ENCODE data around the gene LITAF.
"Not testable (repeated sequence)": the region's sequence is repeated elsewhere in the genome, so short reads cannot be mapped to it uniquely, and the experiment has no call there.

Gene LITAF

GRCh38 chr16:11571549-11571948 is 15.2 kb downstream of the LITAF start:
- DNase-seq = no peak

DNA sequence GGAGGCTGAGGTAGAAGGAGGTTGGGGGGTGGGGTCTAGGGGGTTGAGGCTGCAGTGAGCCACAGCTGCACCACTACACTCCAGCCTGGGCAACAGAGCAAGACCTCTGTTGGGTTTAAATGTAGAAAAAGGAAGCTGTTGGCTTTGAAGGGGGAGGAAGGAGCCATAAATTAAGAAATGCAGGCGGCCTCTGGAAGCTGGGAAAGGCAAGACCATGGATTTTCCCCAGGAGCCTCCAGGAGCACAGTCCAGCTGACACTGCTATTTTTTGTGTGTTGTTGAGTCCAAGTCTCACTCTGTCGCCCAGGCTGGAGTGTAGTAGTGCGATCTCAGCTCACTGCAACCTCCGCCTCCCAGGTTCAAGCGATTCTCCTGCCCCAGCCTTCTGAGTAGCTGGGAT is 15.9 kb downstream of the LITAF start:
- DNase-seq = no peak

- DNase-seq = no peak
Measured at GRCh38 chr16:11570258-11570657, 16.5 kb downstream of the LITAF start.

DNA sequence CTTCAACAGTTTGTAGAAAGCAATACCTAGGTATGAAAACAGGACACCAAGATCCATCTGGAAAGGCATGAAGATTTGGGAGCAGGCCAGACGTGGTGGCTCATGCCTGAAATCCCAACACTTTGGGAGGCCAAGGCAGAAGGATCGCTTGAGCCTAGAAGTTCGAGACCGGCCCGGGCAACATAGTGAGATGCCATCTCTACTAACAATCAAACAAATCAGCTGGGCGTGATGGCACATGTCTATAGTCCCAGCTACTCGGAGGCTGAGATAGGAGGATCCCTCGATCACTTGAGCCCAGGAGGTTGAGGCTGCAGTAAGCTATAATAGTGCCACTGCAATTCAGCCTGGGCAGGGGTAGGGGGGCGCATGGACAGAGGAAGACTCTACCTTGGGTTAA is 20.3 kb downstream of the LITAF start:
- DNase-seq = no peak

- no peak for DNase-seq
Measured at GRCh38 chr16:11565665-11566064, 21.1 kb downstream of the LITAF start.

DNA sequence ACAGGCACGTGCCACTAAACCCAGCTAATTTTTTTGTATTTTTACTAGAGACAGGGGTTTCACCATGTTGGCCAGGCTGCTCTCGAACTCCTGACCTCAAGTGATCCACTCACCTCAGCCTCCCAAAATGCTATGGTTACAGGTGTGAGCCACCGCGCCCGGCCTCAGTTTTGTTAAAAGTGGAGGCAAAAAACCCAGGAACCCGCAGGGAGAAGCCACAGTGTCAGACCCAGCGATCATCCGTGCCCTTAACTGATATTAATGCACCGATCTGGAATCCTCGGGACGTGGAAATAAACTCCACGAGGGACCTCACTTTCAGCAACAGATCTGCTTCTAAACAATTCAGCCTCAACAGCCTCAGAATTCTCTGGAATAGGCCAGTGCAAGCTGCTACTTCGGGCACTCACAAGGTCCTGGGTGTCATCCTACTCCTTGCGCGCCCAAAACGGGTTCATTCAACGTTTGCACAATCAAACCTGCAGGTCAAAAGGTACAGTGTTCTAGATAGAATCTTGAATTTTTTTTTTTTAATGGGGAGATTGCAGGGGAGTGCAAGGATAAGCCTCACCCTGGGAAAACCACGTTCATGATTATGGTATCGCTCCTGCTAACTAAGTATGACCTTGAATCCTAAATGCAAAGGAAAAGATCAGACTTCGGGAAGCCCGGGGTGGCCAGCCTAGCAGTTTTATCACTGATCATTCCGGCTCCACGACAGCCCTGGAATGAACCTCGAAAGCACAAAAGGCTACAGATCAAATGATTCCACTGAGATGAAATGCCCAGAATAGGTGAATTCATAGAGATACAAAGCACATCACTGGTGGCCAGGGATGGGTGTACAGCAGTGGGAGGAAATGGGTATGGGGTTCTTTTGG is 22.4 kb downstream of the LITAF start:
- no peak for DNase-seq

- no peak for DNase-seq
Measured at GRCh38 chr16:11563493-11564040, 23.2 kb downstream of the LITAF start.

- DNase-seq = no peak
Measured at GRCh38 chr16:11562941-11563340, 23.8 kb downstream of the LITAF start.

DNA sequence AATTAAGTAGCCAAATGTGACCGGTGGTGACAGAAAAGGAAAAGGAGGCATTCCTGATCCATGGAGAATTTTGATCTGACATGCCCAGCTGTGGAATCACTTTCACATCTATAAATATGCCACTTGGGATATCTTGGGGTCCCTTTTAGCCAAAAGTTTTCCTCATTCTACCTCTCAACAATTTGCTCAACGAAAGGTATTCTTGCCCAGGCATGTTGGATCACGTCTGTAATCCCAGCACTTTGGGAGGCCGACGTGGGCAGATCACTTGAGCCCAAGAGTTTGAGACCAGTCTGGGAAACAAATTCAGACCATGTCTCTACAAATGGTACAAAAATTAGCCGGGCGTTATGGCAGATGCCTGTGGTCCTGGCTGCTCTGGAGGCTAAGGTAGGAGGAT is 24.3 kb downstream of the LITAF start:
- DNase-seq = no peak

- DNase-seq = no peak
Measured at GRCh38 chr16:11561856-11562255, 24.9 kb downstream of the LITAF start.

DNA sequence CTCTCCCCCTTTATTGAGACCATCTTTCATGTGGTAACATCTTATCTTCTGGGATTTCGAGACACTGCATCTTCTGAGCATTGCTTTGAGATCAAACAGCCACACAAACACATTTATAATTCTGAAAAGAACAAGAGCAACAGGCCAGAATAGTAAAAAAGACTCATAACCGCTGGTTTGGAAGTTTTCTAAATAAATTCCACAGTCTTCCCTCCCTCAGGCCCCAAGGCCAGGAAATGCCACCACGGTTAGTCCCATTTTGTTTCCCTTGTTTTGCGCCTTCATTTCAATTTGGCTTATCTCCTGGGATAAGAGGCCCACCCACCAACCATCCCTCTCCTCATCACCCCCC is 25.3 kb downstream of the LITAF start:
- DNase-seq = no peak

DNA sequence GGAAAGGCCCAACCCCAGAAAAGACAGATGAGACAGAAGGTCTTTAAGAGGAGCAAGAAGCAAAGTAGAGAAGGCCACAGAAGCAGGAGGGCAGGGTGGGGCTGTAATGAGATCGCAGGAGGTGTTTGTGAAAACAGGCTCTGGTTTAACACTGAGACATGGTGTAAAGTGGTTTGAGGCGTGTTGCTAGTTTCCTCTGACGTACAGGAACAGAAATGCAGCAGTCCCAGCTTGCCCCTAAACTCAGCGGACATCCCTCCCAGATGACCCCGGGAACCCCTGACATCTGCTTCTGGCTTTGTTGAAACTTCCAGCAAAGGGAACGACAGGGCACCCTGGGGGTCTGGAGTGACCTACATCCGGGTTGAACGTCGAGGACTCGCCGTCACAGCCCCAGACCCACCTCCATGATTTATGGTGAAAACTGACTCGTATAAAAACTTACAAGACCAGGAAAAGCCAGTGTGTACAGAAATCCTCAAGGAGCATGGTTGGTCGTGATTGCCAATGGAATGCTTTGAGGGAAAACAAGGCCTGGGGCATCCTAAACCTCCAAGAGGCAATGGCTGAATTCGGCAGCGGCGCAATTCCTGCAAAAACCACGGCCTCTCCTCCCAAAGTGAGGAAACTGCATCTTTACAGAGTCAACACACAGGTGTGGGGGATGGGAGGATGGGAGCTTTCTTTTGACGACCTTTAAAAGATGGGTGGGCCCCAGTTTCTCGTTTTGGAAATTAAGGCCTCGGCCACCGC is 25.8 kb downstream of the LITAF start:
- peak; percentile 36 to 40 for DNase-seq

- DNase-seq = not testable (repeated sequence)
Measured at GRCh38 chr16:11558308-11558823, 28.4 kb downstream of the LITAF start.

GRCh38 chr16:11557801-11558200 is 28.9 kb downstream of the LITAF start:
- no peak for DNase-seq

GRCh38 chr16:11556945-11557720 is 29.6 kb downstream of the LITAF start:
- DNase-seq = no peak

- no peak for DNase-seq
Measured at GRCh38 chr16:11556214-11556819, 30.4 kb downstream of the LITAF start.

DNA sequence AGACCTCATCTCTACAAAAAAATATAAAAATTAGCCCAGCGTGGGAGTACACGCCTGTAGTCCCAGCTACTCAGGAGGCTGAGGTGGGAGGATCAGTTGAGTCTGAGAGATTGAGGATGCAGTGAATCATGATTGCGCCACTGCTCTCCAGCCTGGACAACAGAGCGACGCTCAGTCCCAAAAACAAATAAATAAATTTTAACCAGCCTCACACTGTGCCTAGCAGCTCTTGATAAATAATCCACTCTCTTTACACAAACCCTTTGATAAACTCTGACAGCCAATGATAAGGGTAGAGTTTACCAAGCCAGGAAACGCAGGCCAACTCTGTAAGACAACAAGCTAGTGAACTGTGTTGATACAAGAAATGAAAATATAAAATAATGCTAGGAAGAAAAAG is 32.7 kb downstream of the LITAF start:
- DNase-seq = no peak

DNA sequence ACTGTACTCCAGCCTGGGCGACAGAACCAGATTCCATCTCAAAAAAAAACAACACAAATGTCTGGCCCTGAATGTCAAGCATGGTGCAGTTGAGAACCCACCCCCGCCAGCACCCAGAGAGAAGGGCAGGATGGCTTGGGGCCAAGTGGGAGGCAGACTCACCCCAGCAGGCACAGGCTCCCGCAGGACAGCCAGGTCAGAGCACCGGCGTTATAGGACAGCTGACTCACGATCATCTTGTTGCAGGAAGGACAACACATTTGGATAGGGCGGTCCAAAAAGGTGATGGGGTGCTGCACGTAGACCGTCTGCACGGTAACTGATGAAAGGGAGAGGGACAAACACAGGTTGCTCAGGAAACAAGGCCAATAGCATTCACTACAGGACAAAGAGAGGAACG is 33.3 kb downstream of the LITAF start:
- no peak for DNase-seq

DNA sequence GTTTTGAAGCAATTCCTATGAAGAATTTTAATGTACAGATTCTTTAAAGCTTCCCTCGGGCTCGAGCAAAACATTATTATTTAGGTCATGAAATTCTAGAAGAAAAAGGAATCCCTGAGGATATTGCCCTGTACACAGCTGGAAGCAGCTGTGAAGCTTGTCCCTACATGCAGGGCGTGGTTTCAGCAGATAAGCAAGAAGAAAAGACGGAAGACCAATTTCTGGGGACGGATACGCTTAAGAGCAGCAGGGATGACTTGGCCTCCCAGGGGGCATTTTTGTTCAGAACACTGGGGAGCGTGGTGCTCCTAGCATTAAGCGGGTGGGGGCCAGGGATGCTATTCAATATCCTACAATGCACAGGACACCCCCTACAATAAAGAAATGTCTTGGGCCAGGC is 34.3 kb downstream of the LITAF start:
- no peak for DNase-seq

- DNase-seq = no peak
Measured at GRCh38 chr16:11551842-11552241, 34.9 kb downstream of the LITAF start.

DNA sequence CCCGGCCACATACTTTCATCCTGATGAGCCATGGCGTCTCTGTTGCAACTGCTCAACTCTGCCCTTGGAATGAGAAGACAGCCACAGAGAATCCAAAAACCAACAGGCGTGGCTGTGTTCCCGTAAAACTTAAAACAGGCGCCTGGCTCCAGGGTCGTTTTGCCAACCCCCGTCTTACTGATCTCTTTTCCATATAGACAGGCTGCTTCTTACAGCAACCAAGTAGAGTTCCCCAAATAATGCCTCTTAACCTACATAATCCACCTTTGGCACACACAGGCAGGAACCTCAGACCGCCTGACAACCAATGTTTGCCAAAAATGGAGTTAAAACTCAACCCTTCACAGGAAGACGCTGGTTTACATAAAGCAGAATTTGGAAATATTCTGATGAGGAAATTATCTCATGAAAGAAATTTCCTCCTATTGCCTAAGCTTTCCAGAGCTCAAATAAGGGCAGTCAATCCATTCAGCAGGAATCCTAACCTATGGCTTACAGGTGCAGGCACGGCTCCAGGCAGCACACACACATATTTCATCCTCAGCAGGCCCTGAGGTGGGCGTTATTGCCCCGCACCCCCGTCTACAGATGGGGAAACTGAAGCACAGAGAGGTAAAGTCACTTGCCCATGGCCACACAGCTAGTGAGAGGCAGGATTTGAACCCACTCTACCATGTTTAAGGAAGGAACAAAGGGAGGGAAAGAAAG is 35.8 kb downstream of the LITAF start:
- DNase-seq = no peak

Measured in activated CD4-positive, alpha-beta T cell treated with anti-CD3 and anti-CD28 coated beads, Interleukin-2, amount 50 U/mL, for 4 hours (primary cell).